ENCODE measurements around the gene ALDH7A1.

Gene ALDH7A1

GRCh38 chr5:126501448-126501847, 93.6 kb downstream of the ALDH7A1 start:
- no peak for DNase-seq

- no peak for DNase-seq
Observed at GRCh38 chr5:126499853-126500342, 95.1 kb downstream of the ALDH7A1 start.

GRCh38 chr5:126499278-126499677, 95.7 kb downstream of the ALDH7A1 start:
- no peak for DNase-seq

GRCh38 chr5:126497506-126497905, 97.5 kb downstream of the ALDH7A1 start:
- DNase-seq, result no peak

- DNase-seq, result no peak
Observed at GRCh38 chr5:126494393-126494792, 100.6 kb downstream of the ALDH7A1 start.

GRCh38 chr5:126492939-126493338, 102.1 kb downstream of the ALDH7A1 start:
- DNase-seq, result no peak

GRCh38 chr5:126490167-126490940, 104.7 kb downstream of the ALDH7A1 start:
- DNase-seq, result no peak

GRCh38 chr5:126488443-126489065, 106.5 kb downstream of the ALDH7A1 start:
- no peak for DNase-seq

GRCh38 chr5:126487596-126487995, 107.4 kb downstream of the ALDH7A1 start:
- DNase-seq, result no peak

GRCh38 chr5:126486332-126486731, 108.7 kb downstream of the ALDH7A1 start:
- DNase-seq, result no peak

- DNase-seq, result no peak
Observed at GRCh38 chr5:126484253-126484652, 110.8 kb downstream of the ALDH7A1 start.

GRCh38 chr5:126483156-126483555, 111.9 kb downstream of the ALDH7A1 start:
- DNase-seq, result no peak

GRCh38 chr5:126482591-126482990, 112.4 kb downstream of the ALDH7A1 start:
- DNase-seq, result no peak

- DNase-seq, result no peak
Observed at GRCh38 chr5:126481243-126481642, 113.8 kb downstream of the ALDH7A1 start.
